H9 (cell line): ENCODE data around the gene C19orf73. TPM values are rescaled to one million over a fixed set of nuclear protein-coding genes. Genes with fewer than 3 reads are reported as not detected.
A peak's percentile ranks its signal among the peaks of the same experiment; 100 is the strongest.
"Not testable (repeated sequence)": the region's sequence is repeated elsewhere in the genome, so short reads cannot be mapped to it uniquely, and the experiment has no call there.

Source experiments
- DNase-seq: peaks from one replicate; pipeline ENCODE4 v3.0.0-alpha.2; 2017
- H2AFZ ChIP-seq: one replicate; pipeline ENCODE4 v1.6.1; 2013; ENCODE audit warnings: mild to moderate bottlenecking, low read length, control low read depth, moderate library complexity
- H2AK5ac ChIP-seq: 2 replicates; pipeline ENCODE4 v1.6.1; 2013; ENCODE audit warnings: low read length, control low read depth, mixed read lengths; ENCODE audit not compliant: insufficient read length
- H2BK120ac ChIP-seq: one replicate; pipeline ENCODE4 v1.6.1; 2013; ENCODE audit warnings: low read depth, mild to moderate bottlenecking, low read length, control low read depth, inconsistent platforms; ENCODE audit not compliant: poor library complexity, severe bottlenecking
- H2BK12ac ChIP-seq: 2 replicates; pipeline ENCODE4 v1.6.1; 2013; ENCODE audit warnings: low read length, control low read depth, mixed read lengths, low read depth; ENCODE audit not compliant: insufficient read length
- H2BK15ac ChIP-seq: 2 replicates; pipeline ENCODE4 v1.6.1; 2013; ENCODE audit warnings: low read depth, low read length, control low read depth
- H2BK20ac ChIP-seq: one replicate; pipeline ENCODE4 v1.6.1; 2013; ENCODE audit warnings: low read depth, mild to moderate bottlenecking, low read length, control low read depth, inconsistent platforms; ENCODE audit not compliant: poor library complexity, severe bottlenecking
- H2BK5ac ChIP-seq: 2 replicates; pipeline ENCODE4 v1.6.1; 2013; ENCODE audit warnings: low read length, control low read depth, mixed read lengths; ENCODE audit not compliant: insufficient read length
- H3K14ac ChIP-seq: 2 replicates; pipeline ENCODE4 v1.6.1; 2013; ENCODE audit warnings: low read length, control low read depth; ENCODE audit not compliant: insufficient read depth
- H3K18ac ChIP-seq: 2 replicates; pipeline ENCODE4 v1.6.1; 2013; ENCODE audit warnings: low read depth, mild to moderate bottlenecking, mixed read lengths, low read length, control low read depth; ENCODE audit not compliant: insufficient read length
- H3K23ac ChIP-seq: 2 replicates; pipeline ENCODE4 v1.6.1; 2013; ENCODE audit warnings: low read length, control low read depth, mixed read lengths, low read depth; ENCODE audit not compliant: insufficient read length
- H3K23me2 ChIP-seq: 2 replicates; pipeline ENCODE4 v1.6.1; 2013; ENCODE audit warnings: low read depth, mild to moderate bottlenecking, mixed read lengths, low read length, control low read depth; ENCODE audit not compliant: insufficient read length, poor library complexity, severe bottlenecking
- H3K27ac ChIP-seq: 2 replicates; pipeline ENCODE4 v1.5.1; 2013; ENCODE audit warnings: low read length, control low read depth, mixed read lengths, low read depth; ENCODE audit not compliant: insufficient read length
- H3K27me3 ChIP-seq: 2 replicates; pipeline ENCODE4 v1.6.1; 2013; ENCODE audit warnings: low read length, control low read depth, inconsistent platforms; ENCODE audit not compliant: insufficient read depth
- H3K4ac ChIP-seq: 2 replicates; pipeline ENCODE4 v1.6.1; 2013; ENCODE audit warnings: low read depth, mild to moderate bottlenecking, control low read depth, inconsistent platforms, low read length, moderate library complexity
- H3K4me1 ChIP-seq: 2 replicates; pipeline ENCODE4 v1.6.1; 2013; ENCODE audit warnings: low read length, control low read depth, inconsistent platforms; ENCODE audit not compliant: insufficient read depth
- H3K4me2 ChIP-seq: 2 replicates; pipeline ENCODE4 v1.6.1; 2013; ENCODE audit warnings: low read length, control low read depth, mixed read lengths; ENCODE audit not compliant: insufficient read length, insufficient read depth
- H3K56ac ChIP-seq: 2 replicates; pipeline ENCODE4 v1.6.1; 2013; ENCODE audit warnings: low read depth, mild to moderate bottlenecking, mixed read lengths, low read length, control low read depth; ENCODE audit not compliant: insufficient read length
- H3K79me1 ChIP-seq: 2 replicates; pipeline ENCODE4 v1.6.1; 2013; ENCODE audit warnings: low read depth, mild to moderate bottlenecking, moderate library complexity, low read length, control low read depth, inconsistent platforms; ENCODE audit not compliant: insufficient read depth, poor library complexity, severe bottlenecking
- H3K79me2 ChIP-seq: 2 replicates; pipeline ENCODE4 v1.6.1; 2013; ENCODE audit warnings: low read length, control low read depth, inconsistent platforms; ENCODE audit not compliant: insufficient read depth
- H3K9ac ChIP-seq: 2 replicates; pipeline ENCODE4 v1.6.1; 2013; ENCODE audit warnings: low read length, control low read depth, mixed read lengths; ENCODE audit not compliant: insufficient read length; ENCODE audit errors: extremely low read depth
- H3K9me3 ChIP-seq: one replicate; pipeline ENCODE4 v1.6.1; 2013; ENCODE audit warnings: low read depth, low read length, inconsistent platforms; ENCODE audit not compliant: control insufficient read depth
- H3T11ph ChIP-seq: one replicate; pipeline ENCODE4 v1.6.1; 2013; ENCODE audit warnings: mild to moderate bottlenecking, low read length, control low read depth, inconsistent platforms
- H4K20me1 ChIP-seq: one replicate; pipeline ENCODE4 v1.6.1; 2013; ENCODE audit not compliant: control insufficient read depth, insufficient read length, insufficient read depth
- H4K5ac ChIP-seq: 2 replicates; pipeline ENCODE4 v1.6.1; 2013; ENCODE audit warnings: low read depth, mild to moderate bottlenecking, mixed read lengths, low read length, control low read depth; ENCODE audit not compliant: insufficient read length
- H4K8ac ChIP-seq: replicated peaks from 2 replicates; pipeline ENCODE4 v1.6.1; 2013; ENCODE audit warnings: low read length, control low read depth, mixed read lengths, low read depth; ENCODE audit not compliant: insufficient read length
- H4K91ac ChIP-seq: 2 replicates; pipeline ENCODE4 v1.6.1; 2013; ENCODE audit warnings: low read depth, mild to moderate bottlenecking, moderate library complexity, mixed read lengths, low read length, control low read depth; ENCODE audit not compliant: insufficient read length
- H3K27ac Mint-ChIP-seq, 3 experiments: 2 replicates in 2 of 3; 3 replicates in 1 of 3; pipeline ENCODE4 v1.8.0; 2020 to 2021; ENCODE audit warnings: mixed read lengths in 3 of 3, mild to moderate bottlenecking in 1 of 3, moderate library complexity in 1 of 3
- H3K27me3 Mint-ChIP-seq: 2 replicates; pipeline ENCODE4 v1.8.0; 2021; ENCODE audit warnings: low read depth, mild to moderate bottlenecking, moderate library complexity, mixed read lengths
- H3K36me3 Mint-ChIP-seq, 3 experiments: 2 replicates in 2 of 3; 3 replicates in 1 of 3; pipeline ENCODE4 v1.8.0; 2020 to 2021; ENCODE audit warnings: low read depth in 3 of 3, mixed read lengths in 3 of 3; ENCODE audit not compliant: insufficient read depth in 1 of 3
- H3K4me1 Mint-ChIP-seq, 2 experiments: 2 replicates each; pipeline ENCODE4 v1.8.0; 2020; ENCODE audit warnings: mixed read lengths in 2 of 2
- H3K4me3 Mint-ChIP-seq, 2 experiments: 2 replicates in 1 of 2; 3 replicates in 1 of 2; pipeline ENCODE4 v1.8.0; 2020 to 2021; ENCODE audit warnings: mild to moderate bottlenecking in 2 of 2, mixed read lengths in 2 of 2, moderate library complexity in 1 of 2
- H3K9me3 Mint-ChIP-seq, 2 experiments: 2 replicates in 1 of 2; 3 replicates in 1 of 2; pipeline ENCODE4 v1.8.0; 2020; ENCODE audit warnings: mild to moderate bottlenecking in 2 of 2, mixed read lengths in 2 of 2, moderate library complexity in 1 of 2
- WGBS: extraction: QIAGEN DNeasy Blood & Tissue Kit; methylation state at CpG from one replicate; pipeline ENCODE4 v1.1.7; 2013; ENCODE audit warnings: missing lambda C conversion rate, low lambda C conversion rate, mixed read lengths; ENCODE audit not compliant: insufficient read length; ENCODE audit errors: extremely low coverage; 5-methylcytosine and 5-hydroxymethylcytosine counted together
- total RNA-seq: library from RNA; stranded (reverse); gene quantifications from 2 replicates; pipeline ENCODE4 v1.2.1, GENCODE V29; 2021
- TF ChIP-seq, protein P1 (sequence below): fragments of 200-600 bp; sonication (generic); conservative IDR thresholded peaks from 3 replicates; pipeline ENCODE4 v1.8.0; 2021; ENCODE audit warnings: antibody characterized with exemption, mild to moderate bottlenecking

C19orf73 gene
- total RNA-seq, 1 experiment from 2014 or later, result 1.1 TPM

DNA sequence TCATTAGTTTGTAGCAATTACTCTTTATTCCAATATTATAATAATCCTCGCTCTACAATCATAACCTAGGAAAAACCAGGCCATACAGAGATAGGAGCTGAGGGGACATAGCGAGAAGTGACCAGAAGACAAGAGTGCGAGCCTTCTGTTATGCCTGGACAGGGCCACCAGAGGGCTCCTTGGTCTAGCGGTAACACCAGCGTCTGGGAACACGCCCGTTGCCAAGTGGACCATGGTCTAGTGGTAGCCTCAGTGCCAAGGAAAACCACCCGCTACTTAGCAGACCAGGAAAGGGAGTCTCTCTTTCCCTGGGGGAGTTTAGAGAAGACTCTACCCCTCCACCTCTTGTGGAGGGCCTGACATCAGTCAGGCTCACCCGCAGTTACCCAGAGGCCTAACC is 44.1 kb downstream of the C19orf73 start:
- not testable (repeated sequence) for H3K14ac ChIP-seq, H2BK20ac ChIP-seq, H2BK12ac ChIP-seq, H2BK5ac ChIP-seq, H3K27ac ChIP-seq, H3K18ac ChIP-seq, H3T11ph ChIP-seq, H2AFZ ChIP-seq, H3K9me3 ChIP-seq, H3K4me2 ChIP-seq, H4K5ac ChIP-seq, H3K4me1 ChIP-seq, H3K23ac ChIP-seq, H2AK5ac ChIP-seq, H3K9me3 Mint-ChIP-seq, H3K79me1 ChIP-seq, H3K4me3 Mint-ChIP-seq, H2BK15ac ChIP-seq, H2BK120ac ChIP-seq, H3K23me2 ChIP-seq, H3K9ac ChIP-seq, H3K56ac ChIP-seq, H3K79me2 ChIP-seq, H3K27ac Mint-ChIP-seq, H4K91ac ChIP-seq, H4K8ac ChIP-seq, H3K4ac ChIP-seq, H4K20me1 ChIP-seq, H3K36me3 Mint-ChIP-seq
- DNase-seq, result peak; percentile 57
- Mint-ChIP-seq H3K4me1 (peaks cover 4 to 20% of the 10 kb centered on the region in 2 experiments; a peak in 3 of 4 replicates), H3K27me3 (peaks cover 68% of the 10 kb centered on the region)
- WGBS, result no CpG with 5 or more reads among the region's 9 CpGs
- TF ChIP-seq, protein P1, sequence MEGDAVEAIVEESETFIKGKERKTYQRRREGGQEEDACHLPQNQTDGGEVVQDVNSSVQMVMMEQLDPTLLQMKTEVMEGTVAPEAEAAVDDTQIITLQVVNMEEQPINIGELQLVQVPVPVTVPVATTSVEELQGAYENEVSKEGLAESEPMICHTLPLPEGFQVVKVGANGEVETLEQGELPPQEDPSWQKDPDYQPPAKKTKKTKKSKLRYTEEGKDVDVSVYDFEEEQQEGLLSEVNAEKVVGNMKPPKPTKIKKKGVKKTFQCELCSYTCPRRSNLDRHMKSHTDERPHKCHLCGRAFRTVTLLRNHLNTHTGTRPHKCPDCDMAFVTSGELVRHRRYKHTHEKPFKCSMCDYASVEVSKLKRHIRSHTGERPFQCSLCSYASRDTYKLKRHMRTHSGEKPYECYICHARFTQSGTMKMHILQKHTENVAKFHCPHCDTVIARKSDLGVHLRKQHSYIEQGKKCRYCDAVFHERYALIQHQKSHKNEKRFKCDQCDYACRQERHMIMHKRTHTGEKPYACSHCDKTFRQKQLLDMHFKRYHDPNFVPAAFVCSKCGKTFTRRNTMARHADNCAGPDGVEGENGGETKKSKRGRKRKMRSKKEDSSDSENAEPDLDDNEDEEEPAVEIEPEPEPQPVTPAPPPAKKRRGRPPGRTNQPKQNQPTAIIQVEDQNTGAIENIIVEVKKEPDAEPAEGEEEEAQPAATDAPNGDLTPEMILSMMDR, result peak; percentile 75
- H3K27me3 ChIP-seq, result peaks cover 26% of the 10 kb centered on the region
